H1 (cell line): ENCODE results near the gene ZNF518B. TPM values are rescaled to one million over a fixed set of nuclear protein-coding genes. Genes with fewer than 3 reads are reported as not detected.

Experiments used
- CTCF ChIA-PET: fragments of 300-600 bp; sonication (Branson Sonifier 250); formaldehyde crosslinking; loops from one replicate; lab custom pipeline; 2021; ENCODE audit not compliant: partially characterized antibody; lab: Charles Lee
- POLR2A ChIA-PET: fragments of 300-600 bp; sonication (Branson Sonifier 250); formaldehyde crosslinking; loops from one replicate; lab custom pipeline; 2021; ENCODE audit warnings: inconsistent platforms; ENCODE audit not compliant: partially characterized antibody; lab: Charles Lee
- DNase-seq, 2 experiments: peaks; one replicate each; pipeline versions ENCODE4 v3.0.0 to v3.0.0-alpha.2; 2010 to 2022; ENCODE audit warnings: low spot score in 2 of 2, low read depth in 1 of 2, mixed read lengths in 1 of 2
- FAIRE-seq: peaks from 2 replicates; lab custom pipeline; 2011; peaks lifted over from hg19 to GRCh38; lab: Jason Lieb, UNC
- H2AFZ ChIP-seq: 2 replicates; pipeline ENCODE4 v1.8.1; 2012; ENCODE audit warnings: low read length, inconsistent platforms
- H2AK5ac ChIP-seq: 2 replicates; pipeline ENCODE4 v1.6.1; 2013; ENCODE audit warnings: low read depth, low read length
- H2BK120ac ChIP-seq: replicated peaks from 2 replicates; pipeline ENCODE3; 2013; ENCODE audit warnings: low read depth, low read length, inconsistent platforms
- H2BK12ac ChIP-seq: 2 replicates; pipeline ENCODE4 v1.6.1; 2013; ENCODE audit warnings: low read depth, low read length
- H2BK15ac ChIP-seq: 2 replicates; pipeline ENCODE4 v1.6.1; 2013; ENCODE audit warnings: low read length
- H2BK20ac ChIP-seq: 2 replicates; pipeline ENCODE4 v1.6.1; 2013; ENCODE audit warnings: low read length
- H2BK5ac ChIP-seq: 2 replicates; pipeline ENCODE4 v1.6.1; 2013; ENCODE audit warnings: low read depth, low read length
- H3K14ac ChIP-seq: 2 replicates; pipeline ENCODE4 v1.6.1; 2013; ENCODE audit warnings: inconsistent platforms; ENCODE audit not compliant: insufficient read length
- H3K18ac ChIP-seq: 2 replicates; pipeline ENCODE4 v1.6.1; 2013; ENCODE audit warnings: low read length; ENCODE audit errors: extremely low read depth
- H3K23ac ChIP-seq: 2 replicates; pipeline ENCODE4 v1.6.1; 2013; ENCODE audit warnings: inconsistent platforms; ENCODE audit not compliant: insufficient read length
- H3K23me2 ChIP-seq: 2 replicates; pipeline ENCODE4 v1.6.1; 2013; ENCODE audit warnings: low read depth, low read length
- H3K27ac ChIP-seq: 2 replicates; pipeline ENCODE4 v1.6.1; 2011; ENCODE audit warnings: low read depth, low read length, inconsistent platforms
- H3K27me3 ChIP-seq, 4 experiments: replicated peaks in 1 of 4; 1 replicate in 1 of 4; 2 replicates in 3 of 4; pipeline versions ENCODE4 v1.6.1 to v1.8.1; 2011 to 2013; ENCODE audit warnings: low read length in 3 of 4, mild to moderate bottlenecking in 3 of 4, inconsistent platforms in 2 of 4, mixed read lengths in 2 of 4, moderate library complexity in 1 of 4; ENCODE audit not compliant: control insufficient read depth in 3 of 4, insufficient read depth in 3 of 4; ENCODE audit errors: extremely low read depth in 1 of 4
- H3K36me3 ChIP-seq, 4 experiments: 2 replicates each; pipeline versions ENCODE4 v1.6.1 to v1.8.1; 2011 to 2013; ENCODE audit warnings: mild to moderate bottlenecking in 4 of 4, low read length in 3 of 4, moderate library complexity in 2 of 4, control low read depth in 1 of 4, inconsistent platforms in 1 of 4; ENCODE audit not compliant: insufficient read depth in 4 of 4, control insufficient read depth in 2 of 4
- H3K4ac ChIP-seq: replicated peaks from 2 replicates; pipeline ENCODE3; 2013; ENCODE audit warnings: low read length, low read depth, mixed read lengths, inconsistent platforms; ENCODE audit not compliant: insufficient read length
- H3K4me1 ChIP-seq, 4 experiments: replicated peaks in 1 of 4; 1 replicate in 1 of 4; 2 replicates in 3 of 4; pipeline versions ENCODE4 v1.6.1 to v1.8.1; 2011 to 2013; ENCODE audit warnings: low read length in 3 of 4, inconsistent platforms in 2 of 4, mixed read lengths in 1 of 4; ENCODE audit not compliant: insufficient read depth in 4 of 4, control insufficient read depth in 3 of 4
- H3K4me2 ChIP-seq, 2 experiments: 2 replicates each; pipeline versions ENCODE4 v1.6.1 to v1.8.1; 2011 to 2013; ENCODE audit warnings: low read depth in 2 of 2, low read length in 2 of 2, control low read depth in 1 of 2, inconsistent platforms in 1 of 2, mild to moderate bottlenecking in 1 of 2; ENCODE audit not compliant: insufficient read depth in 1 of 2
- H3K4me3 ChIP-seq, 4 experiments: fragments of 200-600, 300-600 bp in 1 of 4; sonication (generic), shearing (Covaris generic), sonication (Bioruptor Twin) in 1 of 4; 2 replicates each; pipeline versions ENCODE4 v1.5.1 to v1.8.1; 2011 to 2016; ENCODE audit warnings: low read length in 4 of 4, low read depth in 3 of 4, control low read depth in 2 of 4, inconsistent platforms in 2 of 4, mild to moderate bottlenecking in 2 of 4, mixed read lengths in 1 of 4, moderate library complexity in 1 of 4; ENCODE audit not compliant: insufficient read depth in 2 of 4; ENCODE audit errors: extremely low read depth in 1 of 4
- H3K56ac ChIP-seq: replicated peaks from 2 replicates; pipeline ENCODE3; 2013; ENCODE audit warnings: low read depth, mild to moderate bottlenecking, mixed read lengths, low read length, inconsistent platforms; ENCODE audit not compliant: insufficient read length
- H3K79me1 ChIP-seq: 2 replicates; pipeline ENCODE4 v1.6.1; 2013; ENCODE audit warnings: low read depth, low read length, control low read depth
- H3K79me2 ChIP-seq, 2 experiments: 2 replicates each; pipeline versions ENCODE4 v1.6.1 to v1.8.1; 2012 to 2013; ENCODE audit warnings: low read length in 2 of 2, mild to moderate bottlenecking in 2 of 2, inconsistent platforms in 1 of 2; ENCODE audit not compliant: insufficient read depth in 2 of 2, control insufficient read depth in 1 of 2
- H3K9ac ChIP-seq, 4 experiments: replicated peaks in 1 of 4; 1 replicate in 1 of 4; 2 replicates in 3 of 4; pipeline versions ENCODE4 v1.6.1 to v1.8.1; 2011 to 2013; ENCODE audit warnings: low read depth in 3 of 4, low read length in 3 of 4, control low read depth in 2 of 4, mild to moderate bottlenecking in 2 of 4, moderate library complexity in 2 of 4, inconsistent platforms in 1 of 4; ENCODE audit errors: extremely low read depth in 1 of 4
- H3K9me3 ChIP-seq, 2 experiments: 2 replicates each; pipeline versions ENCODE4 v1.6.1 to v1.8.1; 2012 to 2013; ENCODE audit warnings: mild to moderate bottlenecking in 2 of 2, moderate library complexity in 2 of 2, control low read depth in 1 of 2, inconsistent platforms in 1 of 2, low read depth in 1 of 2, low read length in 1 of 2, mixed read lengths in 1 of 2; ENCODE audit not compliant: insufficient read depth in 2 of 2
- H4K20me1 ChIP-seq, 2 experiments: replicated peaks in 1 of 2; 2 replicates each; pipeline versions ENCODE3 to v1.8.1; 2011 to 2013; ENCODE audit warnings: inconsistent platforms in 2 of 2, low read length in 2 of 2, mild to moderate bottlenecking in 1 of 2; ENCODE audit not compliant: insufficient read depth in 2 of 2, control insufficient read depth in 1 of 2
- H4K5ac ChIP-seq: 2 replicates; pipeline ENCODE4 v1.6.1; 2013; ENCODE audit warnings: low read length, low read depth, mixed read lengths, inconsistent platforms; ENCODE audit not compliant: insufficient read length
- H4K8ac ChIP-seq: 2 replicates; pipeline ENCODE4 v1.8.0; 2013; ENCODE audit warnings: mild to moderate bottlenecking, moderate library complexity, low read length, inconsistent platforms; ENCODE audit not compliant: insufficient read depth; ENCODE audit errors: extremely low read depth
- H4K91ac ChIP-seq: replicated peaks from 2 replicates; pipeline ENCODE3; 2013; ENCODE audit warnings: low read length, mixed read lengths, inconsistent platforms; ENCODE audit not compliant: insufficient read length
- CHD1 ChIP-seq: IDR thresholded peaks from 2 replicates; pipeline ENCODE4 v1.6.1; 2012; ENCODE audit warnings: low read depth, low read length, improper control_type of control experiment
- EGR1 ChIP-seq: IDR thresholded peaks from 2 replicates; pipeline ENCODE4 v1.6.1; 2011; ENCODE audit warnings: low read depth, low read length, borderline replicate concordance
- GABPA ChIP-seq: IDR thresholded peaks from 2 replicates; pipeline ENCODE4 v1.6.1; 2011; ENCODE audit warnings: mild to moderate bottlenecking, low read length, moderate library complexity, borderline replicate concordance; ENCODE audit not compliant: insufficient read depth
- JUN ChIP-seq: IDR thresholded peaks from 2 replicates; pipeline ENCODE4 v1.6.1; 2011; ENCODE audit warnings: low read depth, mild to moderate bottlenecking, improper control_type of control experiment, low read length
- KDM4A ChIP-seq: IDR thresholded peaks from one replicate; pipeline ENCODE4 v1.7.1; 2012; ENCODE audit warnings: low read depth, mild to moderate bottlenecking, moderate library complexity, low read length, inconsistent platforms; ENCODE audit not compliant: severe bottlenecking
- RFX5 ChIP-seq: IDR thresholded peaks from 2 replicates; pipeline ENCODE4 v1.6.1; 2011; ENCODE audit warnings: low read depth, low read length, improper control_type of control experiment, borderline replicate concordance
- SP1 ChIP-seq: IDR thresholded peaks from 2 replicates; pipeline ENCODE4 v1.6.1; 2011; ENCODE audit warnings: low read depth, low read length
- SP2 ChIP-seq: IDR thresholded peaks from 2 replicates; pipeline ENCODE4 v1.6.1; 2012; ENCODE audit warnings: mild to moderate bottlenecking, low read length, inconsistent platforms
- TCF12 ChIP-seq: IDR thresholded peaks from 2 replicates; pipeline ENCODE4 v1.6.1; 2011; ENCODE audit warnings: low read depth, mild to moderate bottlenecking, low read length
- YY1 ChIP-seq: IDR thresholded peaks from 2 replicates; pipeline ENCODE4 v1.6.1; 2011; ENCODE audit warnings: low read depth, mild to moderate bottlenecking, low read length
- WGBS, 2 experiments: shearing (Covaris generic) in 1 of 2; methylation state at CpG; one replicate each; pipeline versions ENCODE4 v1.1.6 to v1.1.7; 2013 to 2015; ENCODE audit warnings: low lambda C conversion rate in 2 of 2, mixed read lengths in 2 of 2, inconsistent platforms in 1 of 2, low coverage in 1 of 2, missing lambda C conversion rate in 1 of 2; ENCODE audit not compliant: insufficient replicate concordance in 2 of 2, insufficient coverage in 1 of 2, insufficient read length in 1 of 2; ENCODE audit errors: extremely low coverage in 1 of 2, missing lambda C conversion rate in 1 of 2; 5-methylcytosine and 5-hydroxymethylcytosine counted together
- polyA plus RNA-seq, 7 experiments: library from polyadenylated mRNA; depleted of rRNA in 3 of 7; stranded (reverse) in 5 of 7; unstranded in 2 of 7; fragments of >200 nt in 5 of 7; fragments of 200-250 nt in 2 of 7; gene quantifications; 1 replicate in 5 of 7; 2 replicates in 1 of 7; 4 replicates in 1 of 7; pipeline versions ENCODE4 v1.2.1 to v1.2.3, GENCODE V29; 2011 to 2013; ENCODE audit warnings: missing spikeins in 2 of 7, mixed read lengths in 2 of 7
- total RNA-seq: library from RNA; stranded (reverse); fragmentation: NEBNext Ultra II Directional; extraction: Animal tissue kit (Norgen Biotek cat#: 25700); gene quantifications from 2 replicates; pipeline ENCODE4 v1.2.1, GENCODE V29; 2021
- TF ChIP-seq, protein P1 (sequence below): IDR thresholded peaks from 2 replicates; pipeline ENCODE4 v1.6.1; 2011; ENCODE audit warnings: low read length, improper control_type of control experiment
- TF ChIP-seq, protein P2 (sequence below): IDR thresholded peaks from 2 replicates; pipeline ENCODE4 v1.6.1; 2012; ENCODE audit warnings: inconsistent platforms
- TF ChIP-seq, protein P3 (sequence below): IDR thresholded peaks from 2 replicates; pipeline ENCODE4 v1.6.1; 2011; ENCODE audit warnings: low read depth, mild to moderate bottlenecking, low read length; ENCODE audit not compliant: insufficient read depth

Gene ZNF518B
- total and polyA plus RNA-seq, 2 of the 8 experiments (the other 6 are each of a cell fraction or from before 2014, with no cell fraction given), result 2.9 to 9.0 TPM

DNA sequence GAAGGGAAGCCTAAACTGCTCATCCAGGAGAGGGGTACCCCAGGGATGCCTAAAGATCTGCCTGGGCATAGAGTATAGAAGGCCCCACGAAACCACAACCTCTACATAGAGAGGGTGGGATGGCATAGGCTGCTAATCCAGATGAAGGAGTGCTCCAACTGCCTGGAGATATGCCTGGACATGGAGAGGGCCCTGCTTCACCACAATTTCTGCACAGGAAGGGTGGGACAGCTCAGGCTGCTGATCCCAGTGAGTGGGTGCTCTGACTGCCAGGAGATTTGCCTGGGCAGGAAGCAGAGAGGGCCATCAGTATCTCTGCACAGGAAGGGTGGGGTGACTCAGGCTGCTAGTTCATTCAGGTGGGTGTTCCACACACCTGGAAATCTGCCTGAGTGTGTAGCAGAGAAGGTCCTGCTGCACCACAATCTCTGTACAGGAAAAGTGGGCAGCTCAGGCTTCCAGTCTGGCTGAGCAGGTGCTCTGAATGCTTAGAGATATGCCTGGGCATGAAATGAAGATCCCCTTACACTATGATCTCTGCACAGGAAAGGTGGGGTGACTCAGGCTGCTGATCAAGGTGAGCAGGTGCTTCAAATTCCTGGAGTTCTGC is 61.1 kb downstream of the ZNF518B start:
- no peak overlapping the region for H4K5ac ChIP-seq
- no peak overlapping the region for H2AK5ac ChIP-seq
- POLR2A ChIA-PET, result no interaction called here
- H3K4ac ChIP-seq, result no peak overlapping the region
- no peak overlapping the region for H3K9ac ChIP-seq
- DNase-seq (no peak), FAIRE-seq (no peak)
- no peak overlapping the region for H2BK5ac ChIP-seq
- H3K79me2 ChIP-seq, result no peaks in the 10 kb centered on the region
- WGBS, 2 experiments, result 100% methylated on average over 1 of the region's 1 CpG; no CpG with 5 or more reads in 1 of the 2 experiments
- no peak overlapping the region for H3K23ac ChIP-seq
- no peaks in the 10 kb centered on the region for H3K4me1 ChIP-seq
- H3K14ac ChIP-seq, result no peak overlapping the region
- no peaks in the 10 kb centered on the region for H4K20me1 ChIP-seq
- H2AFZ ChIP-seq, result no peak overlapping the region
- no peak overlapping the region for H2BK15ac ChIP-seq
- no peak overlapping the region for H2BK20ac ChIP-seq
- no peak overlapping the region for H3K18ac ChIP-seq
- no peak overlapping the region for H3K4me2 ChIP-seq
- no peak overlapping the region for H4K8ac ChIP-seq
- CTCF ChIA-PET, result interaction anchor here (1.1 kb wide), 1 partner anchor 237 kb away, joined by 3 read pairs; no protein-coding TSS in a partner anchor
- H4K91ac ChIP-seq, result no peak overlapping the region
- H3K23me2 ChIP-seq, result no peaks in the 10 kb centered on the region
- no peak overlapping the region for H3K4me3 ChIP-seq
- no peak overlapping the region for H2BK12ac ChIP-seq
- no peaks in the 10 kb centered on the region for H3K9me3 ChIP-seq
- no peak overlapping the region for H3K56ac ChIP-seq
- no peak overlapping the region for H2BK120ac ChIP-seq
- H3K27me3 ChIP-seq, result no peaks in the 10 kb centered on the region
- H3K36me3 ChIP-seq, result no peaks in the 10 kb centered on the region
- no peaks in the 10 kb centered on the region for H3K79me1 ChIP-seq
- TF ChIP-seq, protein P1, sequence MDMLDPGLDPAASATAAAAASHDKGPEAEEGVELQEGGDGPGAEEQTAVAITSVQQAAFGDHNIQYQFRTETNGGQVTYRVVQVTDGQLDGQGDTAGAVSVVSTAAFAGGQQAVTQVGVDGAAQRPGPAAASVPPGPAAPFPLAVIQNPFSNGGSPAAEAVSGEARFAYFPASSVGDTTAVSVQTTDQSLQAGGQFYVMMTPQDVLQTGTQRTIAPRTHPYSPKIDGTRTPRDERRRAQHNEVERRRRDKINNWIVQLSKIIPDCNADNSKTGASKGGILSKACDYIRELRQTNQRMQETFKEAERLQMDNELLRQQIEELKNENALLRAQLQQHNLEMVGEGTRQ, result no peak
- TF ChIP-seq EGR1 (no peak), JUN (no peak), SP1 (no peak), YY1 (no peak), CHD1 (no peak), TCF12 (no peak), KDM4A (no peak), RFX5 (no peak), SP2 (no peak), GABPA (no peak)
- TF ChIP-seq, protein P2, sequence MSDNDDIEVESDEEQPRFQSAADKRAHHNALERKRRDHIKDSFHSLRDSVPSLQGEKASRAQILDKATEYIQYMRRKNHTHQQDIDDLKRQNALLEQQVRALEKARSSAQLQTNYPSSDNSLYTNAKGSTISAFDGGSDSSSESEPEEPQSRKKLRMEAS, result no peak
- TF ChIP-seq, protein P3, sequence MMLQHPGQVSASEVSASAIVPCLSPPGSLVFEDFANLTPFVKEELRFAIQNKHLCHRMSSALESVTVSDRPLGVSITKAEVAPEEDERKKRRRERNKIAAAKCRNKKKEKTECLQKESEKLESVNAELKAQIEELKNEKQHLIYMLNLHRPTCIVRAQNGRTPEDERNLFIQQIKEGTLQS, result no peak
- H3K27ac ChIP-seq, result no peak overlapping the region
